ENCODE data around the gene CLMN. TPM values are rescaled to one million over a fixed set of nuclear protein-coding genes. Genes with fewer than 3 reads are reported as not detected.

CLMN gene
- total and polyA plus RNA-seq, 2 of the 8 experiments (the other 6 are each of a cell fraction or from before 2014, with no cell fraction given): 1.6 to 8.2 TPM

DNA sequence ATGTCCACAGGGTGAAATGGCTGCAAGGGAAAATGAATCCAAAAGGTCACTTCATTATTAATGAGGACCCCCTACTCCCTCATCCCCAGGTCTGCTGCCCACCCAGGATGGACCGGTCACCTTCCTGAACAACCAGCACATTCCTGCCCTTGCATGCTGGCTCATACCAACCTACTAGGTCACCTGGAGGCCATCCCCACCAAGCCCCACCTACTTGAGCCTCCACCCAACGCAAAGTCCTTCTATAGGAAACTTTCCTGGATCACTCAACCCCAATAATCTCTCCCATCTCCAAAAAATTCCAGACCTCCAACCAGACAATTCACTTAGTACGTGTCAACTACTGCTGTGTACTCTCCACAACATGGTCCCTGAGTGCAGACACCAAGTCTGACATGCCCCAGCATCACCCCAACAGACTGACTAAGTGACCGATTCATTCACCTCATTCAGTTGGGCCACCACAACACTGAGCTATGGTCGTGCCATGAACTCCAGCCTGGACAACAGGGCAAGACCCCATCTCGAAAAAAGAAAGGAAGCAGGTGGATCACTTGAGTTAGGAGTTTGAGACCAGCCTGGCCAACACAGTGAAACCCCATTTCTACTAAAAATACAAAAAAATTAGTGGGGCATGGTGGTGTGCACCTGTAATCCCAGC, 18.1 kb downstream of the CLMN start:
- WGBS, 2 experiments (ENCODE audit: extremely low coverage in 1 of 2, insufficient coverage in 1 of 2, insufficient read length in 1 of 2, insufficient replicate concordance in 2 of 2, low coverage in 1 of 2, low lambda C conversion rate in 2 of 2, missing lambda C conversion rate in 1 of 2): 91% methylated on average over 6 of the region's 6 CpGs; no CpG with 5 or more reads in 1 of the 2 experiments
- TF ChIP-seq RNF2 (IDR thresholded peaks at IDR 0.05; ENCODE audit: borderline replicate concordance, low read depth, low read length, missing control alignments, poor library complexity, severe bottlenecking) (no peak), SAP30 (IDR thresholded peaks at IDR 0.05; ENCODE audit: insufficient read depth, insufficient replicate concordance, low read length) (no peak), KDM5A (IDR thresholded peaks at IDR 0.05; ENCODE audit: low read length) (no peak), RFX5 (IDR thresholded peaks at IDR 0.05; ENCODE audit: borderline replicate concordance, low read depth, low read length) (no peak), CREB1 (IDR thresholded peaks at IDR 0.05) (no peak), NANOG (IDR thresholded peaks at IDR 0.05; ENCODE audit: insufficient read depth, low read depth, low read length, poor library complexity, severe bottlenecking) (no peak), EZH2 (IDR thresholded peaks at IDR 0.05; ENCODE audit: low read depth, low read length, severe bottlenecking) (no peak), EP300 (IDR thresholded peaks at IDR 0.05; ENCODE audit: borderline replicate concordance in 1 of 2, low read depth in 2 of 2, low read length in 2 of 2) (no peak), GABPA (IDR thresholded peaks at IDR 0.05; ENCODE audit: borderline replicate concordance, insufficient read depth, low read length) (no peak), ZNF274 (IDR thresholded peaks at IDR 0.05; ENCODE audit: borderline replicate concordance, extremely low read depth, low read length) (no peak)
- TF ChIP-seq, protein P1, sequence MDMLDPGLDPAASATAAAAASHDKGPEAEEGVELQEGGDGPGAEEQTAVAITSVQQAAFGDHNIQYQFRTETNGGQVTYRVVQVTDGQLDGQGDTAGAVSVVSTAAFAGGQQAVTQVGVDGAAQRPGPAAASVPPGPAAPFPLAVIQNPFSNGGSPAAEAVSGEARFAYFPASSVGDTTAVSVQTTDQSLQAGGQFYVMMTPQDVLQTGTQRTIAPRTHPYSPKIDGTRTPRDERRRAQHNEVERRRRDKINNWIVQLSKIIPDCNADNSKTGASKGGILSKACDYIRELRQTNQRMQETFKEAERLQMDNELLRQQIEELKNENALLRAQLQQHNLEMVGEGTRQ (IDR thresholded peaks at IDR 0.05; ENCODE audit: low read length): no peak

More for the DNA sequence above, 18.1 kb downstream of the CLMN start:
- Histone ChIP-seq H3K27me3 (replicated peaks in 1 of 4; ENCODE audit: control insufficient read depth in 3 of 4, extremely low read depth in 1 of 4, insufficient read depth in 3 of 4, low read length in 3 of 4) (no peaks in the 10 kb centered on the region), H3K9me3 (ENCODE audit: insufficient read depth in 2 of 2, low read depth in 1 of 2, low read length in 1 of 2) (no peaks in the 10 kb centered on the region), H2BK20ac (ENCODE audit: low read length) (no peak overlapping the region), H3K36me3 (ENCODE audit: control insufficient read depth in 2 of 4, insufficient read depth in 4 of 4, low read length in 3 of 4) (no peaks in the 10 kb centered on the region), H3K79me2 (ENCODE audit: control insufficient read depth in 1 of 2, insufficient read depth in 2 of 2, low read length in 2 of 2) (no peaks in the 10 kb centered on the region), H3K18ac (ENCODE audit: extremely low read depth, low read length) (no peak overlapping the region), H2BK12ac (ENCODE audit: low read depth, low read length) (no peak overlapping the region), H4K8ac (ENCODE audit: extremely low read depth, insufficient read depth, low read length) (no peak overlapping the region), H2BK15ac (ENCODE audit: low read length) (no peak overlapping the region), H3K23ac (ENCODE audit: insufficient read length) (no peak overlapping the region), H2BK5ac (ENCODE audit: low read depth, low read length) (no peak overlapping the region), H2AFZ (ENCODE audit: low read length) (no peak overlapping the region), H3K27ac (ENCODE audit: low read depth, low read length) (no peak overlapping the region), H3K4me2 (ENCODE audit: insufficient read depth in 1 of 2, low read depth in 2 of 2, low read length in 2 of 2) (no peak overlapping the region), H3K23me2 (ENCODE audit: low read depth, low read length) (no peaks in the 10 kb centered on the region), H4K20me1 (replicated peaks in 1 of 2; ENCODE audit: control insufficient read depth in 1 of 2, insufficient read depth in 2 of 2, low read length in 2 of 2) (peaks cover 0 to 2% of the 10 kb centered on the region in 2 experiments), H3K4ac (replicated peaks; ENCODE audit: insufficient read length, low read depth, low read length) (no peak overlapping the region), H3K56ac (replicated peaks; ENCODE audit: insufficient read length, low read depth, low read length) (no peak overlapping the region), H2AK5ac (ENCODE audit: low read depth, low read length) (no peak overlapping the region), H4K91ac (replicated peaks; ENCODE audit: insufficient read length, low read length) (no peak overlapping the region), H3K4me1 (replicated peaks in 1 of 4; ENCODE audit: control insufficient read depth in 3 of 4, insufficient read depth in 4 of 4, low read length in 3 of 4) (no peaks in the 10 kb centered on the region), H3K4me3 (ENCODE audit: extremely low read depth in 1 of 4, insufficient read depth in 2 of 4, low read depth in 3 of 4, low read length in 4 of 4) (no peak overlapping the region), H2BK120ac (replicated peaks; ENCODE audit: low read depth, low read length) (no peak overlapping the region), H3K79me1 (ENCODE audit: low read depth, low read length) (no peaks in the 10 kb centered on the region), H4K5ac (ENCODE audit: insufficient read length, low read depth, low read length) (no peak overlapping the region), H3K9ac (replicated peaks in 1 of 4; ENCODE audit: extremely low read depth in 1 of 4, low read depth in 3 of 4, low read length in 3 of 4) (no peak overlapping the region; a peak in 1 of 7 replicates), H3K14ac (ENCODE audit: insufficient read length) (no peak overlapping the region)
- ChIA-PET CTCF (ENCODE audit: partially characterized antibody) (interaction anchor here (0.6 to 1.8 kb wide), 3 partner anchors 8 to 824 kb away, joined by 3 to 4 read pairs (median 3); no protein-coding TSS in a partner anchor), POLR2A (ENCODE audit: partially characterized antibody) (no interaction called here)
- FAIRE-seq: no peak
- DNase-seq (ENCODE audit: low read depth in 1 of 2, low spot score in 2 of 2): no peak

Data from H1 (cell line).